Middle frontal gyrus (tissue), 1 donor: Measurements from ENCODE around the gene CDH23.

ENCODE experiments used
- DNase-seq: peaks from one replicate; pipeline ENCODE4 v3.0.0-alpha.2; 2015; ENCODE audit warnings: low spot score; ENCODE audit errors: extremely low spot score

The CDH23 gene

DNA sequence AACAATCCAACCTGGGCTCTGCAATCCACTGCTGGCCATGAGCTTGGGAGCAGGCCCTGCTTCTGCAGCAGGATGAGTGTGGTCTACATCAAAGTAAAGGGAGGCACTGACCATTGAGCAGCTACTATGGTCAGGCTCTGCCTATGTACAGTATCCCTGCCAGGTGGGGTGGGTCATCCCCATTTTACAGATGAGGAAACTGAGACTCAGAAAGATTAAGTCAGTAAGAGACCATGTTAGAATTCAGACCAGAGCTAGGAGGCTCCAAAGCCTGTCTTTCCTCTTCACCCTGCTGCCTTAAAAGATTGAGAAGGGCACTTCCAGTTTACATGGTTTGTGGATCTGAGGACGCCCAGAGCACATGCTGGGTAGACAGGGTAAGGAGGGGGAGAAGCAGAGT, 27.1 kb upstream of the CDH23 start:
- DNase-seq = no peak

DNA sequence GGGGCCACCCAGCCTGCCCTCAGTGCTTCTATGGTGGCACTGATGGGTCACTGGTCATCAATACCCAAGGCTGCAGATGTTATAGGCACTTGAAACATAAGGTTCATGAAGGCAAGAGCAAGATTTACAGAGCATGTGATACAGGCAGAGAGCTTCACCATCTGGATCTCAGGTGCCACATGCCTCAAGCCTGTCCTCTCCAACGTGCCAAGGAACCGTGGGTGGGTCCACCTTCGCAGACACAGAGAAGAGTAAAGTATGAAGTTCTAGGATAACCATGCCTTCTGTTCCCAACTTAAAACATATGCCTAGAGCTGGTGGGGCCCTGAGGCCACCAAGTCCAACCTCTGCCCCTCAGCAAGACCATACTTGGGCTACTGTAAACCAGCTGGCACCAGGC, 26.7 kb upstream of the CDH23 start:
- no peak for DNase-seq

DNA sequence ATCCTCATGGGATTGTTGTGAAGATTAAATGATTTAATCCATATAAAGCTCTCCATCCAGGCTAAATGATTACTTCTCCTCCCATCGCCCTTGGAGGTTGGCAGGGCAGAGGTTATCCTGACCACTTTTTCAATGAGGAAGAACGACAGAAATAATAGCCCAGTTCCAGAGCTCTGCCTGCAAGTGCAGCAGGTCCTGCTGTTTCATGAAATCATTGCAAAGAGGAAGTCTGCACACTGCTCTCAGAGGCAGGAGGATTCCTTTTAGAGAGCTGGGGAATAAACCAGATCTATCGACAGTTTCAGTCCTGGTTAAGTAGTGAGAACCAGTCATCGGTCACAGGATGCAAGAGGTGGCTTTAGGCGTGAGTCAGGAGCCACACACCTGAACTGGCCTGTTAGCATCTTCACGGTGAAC, 25.0 kb upstream of the CDH23 start:
- DNase-seq = no peak

DNA sequence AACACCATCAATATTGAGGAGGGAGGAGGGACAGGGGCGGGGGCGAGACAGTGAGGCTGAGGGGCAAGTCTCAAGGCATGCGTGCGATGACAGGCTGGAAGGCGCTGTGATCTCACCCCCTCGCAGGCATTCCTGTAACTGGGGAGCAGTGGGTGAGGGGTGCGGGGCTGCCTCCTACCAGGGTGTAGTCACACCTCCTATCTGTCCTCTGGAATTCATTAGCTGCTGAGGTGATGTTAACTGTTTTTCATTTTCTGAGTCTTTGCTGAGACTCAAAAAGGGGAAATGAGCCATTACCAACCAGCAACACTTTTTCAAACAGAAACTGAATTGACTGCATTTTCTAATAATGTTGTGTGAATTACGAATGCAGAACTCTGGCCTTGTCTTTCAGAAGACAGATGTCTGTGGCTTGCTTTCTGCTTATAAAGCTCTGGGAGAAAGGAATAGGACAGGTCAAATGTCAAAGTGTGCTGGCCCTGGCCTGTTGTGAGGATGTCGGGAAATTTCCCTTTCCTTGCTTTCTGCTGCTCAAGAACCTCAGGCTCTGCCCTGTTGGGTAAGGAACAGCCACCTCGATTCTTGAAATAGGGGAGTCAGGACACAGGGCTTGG, 23.7 kb upstream of the CDH23 start:
- no peak for DNase-seq

DNA sequence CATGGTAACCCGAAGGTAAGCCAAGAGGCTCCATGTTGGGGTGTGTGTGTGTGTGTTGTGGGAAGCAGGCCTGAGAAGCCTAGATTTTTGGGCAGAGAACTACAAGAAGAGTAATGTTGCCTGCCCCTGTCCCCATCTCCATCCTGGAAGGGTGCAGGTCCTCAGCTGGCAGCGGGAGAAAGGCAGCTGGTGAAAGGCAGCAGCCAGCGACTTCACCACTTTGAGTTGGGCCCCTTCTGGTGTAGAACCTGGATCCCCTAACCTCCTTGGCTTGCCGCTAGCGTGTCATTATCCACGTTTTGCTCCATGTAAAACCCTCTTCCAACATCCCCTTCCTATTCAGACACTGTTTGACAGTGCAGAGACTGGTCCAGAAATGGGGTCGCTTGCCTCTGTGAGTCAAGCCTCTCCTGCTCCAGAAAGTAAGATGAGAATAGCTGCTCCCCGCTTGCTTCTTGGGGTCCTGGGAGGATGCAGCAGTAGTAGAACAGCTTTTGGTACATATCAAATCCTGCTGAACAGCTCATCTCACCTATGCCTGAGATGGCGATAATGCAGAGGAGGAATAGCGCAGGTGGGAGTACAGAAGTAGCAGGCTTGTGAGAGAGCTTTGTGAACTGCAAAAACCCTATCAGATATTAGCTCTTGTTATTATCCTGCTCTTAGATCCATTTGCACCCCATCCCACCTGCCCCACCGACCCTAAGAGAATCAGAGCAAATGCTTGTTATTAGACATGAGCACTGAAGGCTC, 22.1 kb upstream of the CDH23 start:
- no peak for DNase-seq

DNA sequence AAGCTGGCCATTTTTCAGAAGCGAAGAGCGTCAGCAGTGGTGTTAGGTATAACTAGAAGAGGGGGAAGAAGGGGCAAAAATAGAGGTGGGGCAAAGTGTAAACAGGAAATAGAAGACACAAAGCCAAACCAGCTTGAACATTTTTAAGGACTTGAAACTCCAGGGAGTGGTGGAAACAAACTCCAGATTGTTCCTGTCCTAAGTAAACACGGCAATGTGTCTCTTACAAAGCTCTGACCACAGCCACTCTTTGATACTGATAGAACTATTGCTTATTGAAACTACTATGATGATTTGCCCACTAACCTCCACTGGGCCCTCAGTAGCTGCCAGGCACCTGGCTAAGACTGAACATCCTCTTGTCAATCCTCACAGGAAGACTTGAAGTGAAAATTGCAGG, 20.8 kb upstream of the CDH23 start:
- DNase-seq = no peak

DNA sequence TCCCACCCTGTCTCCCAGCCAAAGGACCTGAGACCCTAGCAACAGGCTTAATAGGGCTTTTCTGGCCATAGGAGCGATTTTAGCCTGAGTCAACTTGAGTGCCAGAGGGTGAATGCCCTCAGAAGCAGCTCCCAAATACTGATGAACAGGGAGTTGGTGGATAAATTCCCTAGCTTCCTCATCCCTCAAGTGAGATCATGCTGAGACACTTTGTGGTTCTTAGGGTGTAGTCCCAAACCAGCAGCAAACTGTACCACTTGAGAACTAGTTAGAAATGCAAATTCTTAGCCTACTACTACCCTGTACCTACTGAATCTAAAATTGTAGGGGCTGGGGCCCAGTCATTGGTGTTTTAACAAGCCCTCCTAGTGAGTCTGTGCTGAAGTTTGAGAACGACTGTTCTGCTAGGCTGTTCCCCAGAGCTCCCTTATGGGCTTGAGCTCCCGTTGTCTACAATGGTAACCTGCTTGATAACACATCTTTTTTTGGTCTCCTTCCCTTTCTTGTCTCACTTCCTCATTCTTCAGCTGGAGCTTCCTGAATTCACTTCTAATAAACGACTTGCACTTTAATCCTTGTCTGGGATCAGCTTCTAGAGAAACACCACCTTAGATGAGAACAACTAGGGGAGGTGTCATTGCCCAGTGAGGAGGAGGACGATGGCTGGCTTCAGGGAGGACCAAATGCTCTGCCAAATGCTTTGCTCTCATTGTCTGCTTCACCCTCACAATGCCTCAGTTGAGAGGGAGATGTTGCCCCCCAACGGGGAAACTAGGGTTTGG, 18.2 kb upstream of the CDH23 start:
- no peak for DNase-seq

DNA sequence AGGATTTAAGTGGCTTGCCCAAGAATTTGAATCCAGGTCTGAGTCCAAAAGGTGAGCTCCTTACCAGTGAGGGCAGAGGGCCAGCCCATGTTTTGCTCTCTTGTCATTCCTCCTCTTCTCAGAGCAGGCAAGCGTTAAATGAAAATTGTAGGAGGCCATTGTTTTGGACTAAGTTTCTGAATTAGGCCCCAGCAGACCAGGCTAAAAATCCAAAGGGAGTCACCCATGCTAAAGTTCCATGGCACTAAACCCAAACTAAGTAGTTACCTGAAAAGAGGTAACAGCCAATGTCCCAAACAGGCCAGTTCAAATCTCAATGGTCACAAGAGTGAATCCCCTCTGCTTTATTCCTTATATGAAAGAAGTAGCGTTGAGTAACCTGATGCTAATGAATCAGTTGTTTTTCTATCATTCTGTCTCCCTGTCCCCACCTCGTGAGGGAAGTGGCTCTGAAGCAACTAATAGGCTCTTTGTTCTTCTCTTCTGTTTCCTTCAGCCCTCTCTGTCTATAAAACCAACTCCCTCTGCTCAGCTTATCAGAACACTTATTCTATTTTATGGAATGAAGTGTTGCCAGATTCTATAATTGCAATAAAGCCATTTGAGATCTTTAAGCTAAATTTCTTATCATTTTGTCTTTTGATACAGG, 17.5 kb upstream of the CDH23 start:
- DNase-seq = no peak

DNA sequence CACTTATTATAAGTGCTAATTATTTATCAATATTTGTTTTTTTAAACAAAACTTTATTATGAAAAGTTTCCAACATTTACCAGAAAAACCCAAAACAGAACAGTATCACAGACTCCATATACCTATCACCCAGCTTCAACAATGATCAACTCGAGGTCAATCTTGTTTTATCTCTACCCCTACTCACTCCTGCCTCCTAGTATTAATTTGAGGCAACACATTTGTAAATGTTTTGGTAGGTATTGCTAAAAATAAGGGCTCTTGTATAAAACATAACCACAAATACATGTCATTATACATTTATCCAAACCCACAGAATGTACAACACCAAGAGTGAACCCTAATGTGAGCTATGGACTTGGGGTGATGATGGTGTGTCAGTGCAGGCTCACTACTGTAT, 15.9 kb upstream of the CDH23 start:
- no peak for DNase-seq

DNA sequence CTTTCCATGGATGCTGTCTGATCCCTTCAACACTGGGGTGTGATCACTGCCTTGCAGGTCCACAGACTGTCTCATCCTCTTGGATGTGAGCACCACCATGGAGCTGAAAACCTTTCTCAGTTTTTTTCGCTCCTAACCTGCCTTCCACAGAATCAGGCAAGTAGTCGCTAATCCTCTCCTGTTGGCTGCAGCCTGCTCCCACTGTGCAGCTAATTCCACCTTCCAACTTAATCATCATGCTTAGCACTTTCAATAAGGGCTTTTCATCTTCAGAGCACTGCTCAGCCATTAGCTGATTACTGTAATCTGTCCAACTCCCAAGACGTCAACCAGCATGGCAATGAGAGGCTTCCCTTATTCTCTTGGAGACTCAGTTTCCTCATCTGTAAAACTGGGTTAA, 15.1 kb upstream of the CDH23 start:
- no peak for DNase-seq

DNA sequence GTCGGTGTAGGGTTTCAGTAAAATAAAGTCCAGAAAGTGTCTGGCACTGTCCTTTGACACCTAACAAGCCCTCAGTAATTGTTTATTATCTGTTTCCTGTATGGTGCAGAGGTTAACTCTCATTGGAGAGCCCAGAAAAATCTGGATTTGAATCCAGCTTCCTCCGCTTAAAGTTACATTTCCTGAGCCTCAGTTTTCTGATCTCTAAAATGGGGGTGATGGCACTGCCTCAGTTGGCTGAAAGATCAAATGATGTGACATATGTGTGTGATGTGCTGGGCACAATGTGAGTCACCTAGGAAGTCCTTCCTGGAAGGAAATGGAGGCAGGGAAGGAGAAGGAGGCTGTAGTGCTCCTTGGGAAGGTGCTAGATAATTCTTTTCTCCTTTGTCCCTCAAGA, 14.7 kb upstream of the CDH23 start:
- no peak for DNase-seq

DNA sequence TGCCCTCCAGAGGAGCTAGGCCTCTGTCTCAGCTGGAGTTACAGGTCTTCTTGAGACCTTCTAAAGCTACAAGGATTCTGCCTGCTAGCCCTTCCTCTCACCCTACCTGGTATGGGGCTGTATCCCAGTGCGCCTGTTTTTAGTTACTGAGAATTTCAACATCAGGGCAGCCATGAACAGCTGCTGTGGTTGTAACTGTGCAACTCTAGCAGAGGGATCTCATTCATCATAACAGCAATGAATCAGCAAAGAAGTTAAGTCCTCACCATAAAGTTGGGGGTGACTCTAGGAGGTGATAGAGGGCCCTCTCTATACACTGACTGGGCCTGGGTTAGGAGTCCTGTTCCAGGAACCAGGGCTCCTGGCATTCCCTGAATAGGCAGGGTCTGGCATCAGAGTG, 14.0 kb upstream of the CDH23 start:
- DNase-seq = no peak

DNA sequence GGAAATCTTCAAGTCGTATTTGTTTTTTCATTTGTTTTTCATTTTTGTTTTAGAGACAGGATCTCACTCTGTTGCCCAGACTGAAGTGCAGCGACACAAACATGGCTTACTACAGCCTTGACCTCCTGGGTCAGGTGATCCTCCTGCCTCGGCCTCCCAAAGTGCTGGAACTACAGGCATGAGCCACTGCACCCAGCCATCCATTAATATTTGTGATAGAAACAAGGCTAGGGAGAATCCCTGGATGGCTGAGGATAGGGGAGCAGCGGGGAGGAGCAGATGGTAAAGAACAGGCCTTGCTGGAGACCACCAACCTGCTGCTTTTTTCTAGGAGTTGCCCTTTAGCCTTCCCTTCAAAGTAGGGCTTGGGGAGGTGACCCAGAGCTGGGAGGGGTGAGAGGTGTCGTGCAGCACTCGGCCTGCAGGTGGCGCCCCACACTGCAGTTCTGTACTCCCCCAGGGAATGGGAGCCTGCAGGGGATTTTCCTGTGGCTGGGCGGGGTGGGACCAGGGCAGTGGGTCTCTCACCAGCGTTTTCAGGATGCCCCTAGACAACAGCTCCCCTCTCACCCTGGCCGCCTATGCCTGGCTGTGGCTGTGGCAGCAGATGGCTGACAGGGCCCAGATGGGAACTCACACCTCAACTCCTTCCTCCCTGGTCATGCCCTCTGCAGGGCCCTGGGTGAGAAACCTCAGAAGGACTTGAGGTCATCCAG, 12.6 kb upstream of the CDH23 start:
- no peak for DNase-seq

DNA sequence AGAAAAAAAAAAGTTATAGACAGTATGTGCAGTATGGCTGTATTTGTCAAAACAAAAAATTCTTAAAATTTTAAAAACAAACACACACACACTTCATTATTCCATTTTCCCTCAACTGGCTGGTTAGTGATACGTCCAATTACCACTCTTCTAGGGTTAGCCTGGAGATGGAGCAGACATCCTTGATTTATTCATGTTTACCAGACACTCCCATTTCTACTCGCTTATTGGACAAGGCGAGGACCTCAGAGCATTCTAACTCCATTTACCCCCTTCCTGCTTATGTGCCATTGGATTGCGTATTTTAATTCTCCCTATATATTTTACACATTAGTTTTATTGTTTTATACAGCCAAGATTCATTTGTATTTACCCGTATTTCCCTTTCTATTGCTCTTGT, 8.5 kb upstream of the CDH23 start:
- no peak for DNase-seq

DNA sequence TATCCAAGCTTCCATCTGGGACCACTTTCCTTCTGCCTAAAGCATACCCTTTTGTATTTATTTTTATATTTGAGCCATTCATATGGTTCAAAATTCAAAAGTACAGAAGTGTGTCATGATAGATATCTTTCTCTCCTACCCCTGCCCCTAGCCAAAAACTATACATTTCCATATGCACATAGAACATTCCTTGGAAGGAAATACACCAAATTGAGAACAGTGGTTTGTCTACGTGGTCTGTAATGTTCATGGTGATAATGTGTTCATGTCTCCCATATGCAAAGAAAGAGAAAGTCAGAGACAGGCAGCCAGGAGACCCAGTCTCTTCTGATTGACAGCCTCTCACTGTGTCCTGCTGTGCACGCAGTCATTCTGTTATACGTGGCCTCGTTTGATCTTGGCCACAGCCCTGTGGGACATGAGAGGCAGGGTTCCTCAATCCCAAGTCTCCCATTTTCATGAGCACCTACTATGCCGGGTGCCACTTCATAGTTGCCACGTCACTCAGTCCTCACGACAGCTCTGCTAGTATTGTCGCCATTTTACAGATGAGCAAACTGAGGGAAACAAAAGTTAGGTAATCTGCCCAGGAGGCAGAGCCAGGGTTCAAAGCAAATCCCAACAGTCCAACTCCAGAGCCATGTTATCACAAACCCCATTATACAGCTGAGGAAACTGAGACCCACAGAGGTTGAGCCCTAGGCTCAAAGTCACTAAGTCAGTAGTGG, 8.0 kb upstream of the CDH23 start:
- DNase-seq = no peak

DNA sequence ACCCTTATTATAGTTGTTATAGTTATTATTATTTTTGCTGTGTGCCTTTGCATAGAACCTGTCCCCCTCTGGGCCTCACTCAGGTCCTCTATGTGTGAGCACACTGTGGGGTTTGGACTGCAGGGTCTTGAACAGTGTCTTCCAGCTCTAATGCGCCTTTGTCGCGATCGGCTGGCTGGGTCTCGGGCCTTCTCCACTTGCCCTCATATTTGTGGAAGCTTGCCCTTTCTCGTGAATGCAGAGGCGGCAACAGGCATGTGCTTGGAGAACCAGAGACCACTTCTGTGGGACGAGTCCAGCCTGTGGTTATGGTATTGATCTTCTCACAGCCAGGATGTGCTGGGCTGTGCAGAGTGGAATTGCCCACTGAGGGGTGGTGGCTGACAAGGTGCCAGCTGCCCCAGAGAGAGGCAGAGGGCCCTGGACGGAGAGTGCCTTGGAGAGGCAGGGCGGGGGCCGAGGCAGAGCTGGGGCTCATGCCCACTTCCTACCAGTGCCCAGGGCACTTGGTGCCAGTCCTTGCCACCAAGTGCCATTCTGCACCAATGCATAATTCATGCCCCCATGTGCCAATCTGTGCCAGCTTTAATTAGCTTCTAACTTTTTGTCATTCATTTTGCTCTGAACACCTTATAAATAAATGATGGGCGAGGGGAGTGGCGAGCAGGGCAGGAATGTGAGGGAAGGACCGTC, 6.8 kb upstream of the CDH23 start:
- DNase-seq = no peak

DNA sequence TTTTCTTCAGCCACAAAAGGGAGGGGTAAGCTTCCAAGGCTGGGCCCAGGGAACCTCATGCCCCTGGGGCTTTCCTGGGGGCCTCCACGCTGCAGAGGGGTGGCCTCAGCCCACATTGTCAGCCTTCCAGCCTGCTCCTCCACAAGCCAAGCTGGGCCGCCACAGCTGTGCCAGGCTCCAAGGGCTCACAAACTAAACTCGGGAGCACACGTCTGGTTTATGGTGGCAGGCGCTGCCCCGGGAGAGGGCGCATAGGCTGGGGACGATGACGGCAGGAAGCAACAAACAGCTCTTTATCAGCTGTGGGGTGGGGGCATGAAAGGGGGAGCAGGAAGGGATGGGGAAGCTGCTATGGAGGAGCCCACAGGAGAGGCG, 6.3 kb upstream of the CDH23 start:
- DNase-seq = no peak

DNA sequence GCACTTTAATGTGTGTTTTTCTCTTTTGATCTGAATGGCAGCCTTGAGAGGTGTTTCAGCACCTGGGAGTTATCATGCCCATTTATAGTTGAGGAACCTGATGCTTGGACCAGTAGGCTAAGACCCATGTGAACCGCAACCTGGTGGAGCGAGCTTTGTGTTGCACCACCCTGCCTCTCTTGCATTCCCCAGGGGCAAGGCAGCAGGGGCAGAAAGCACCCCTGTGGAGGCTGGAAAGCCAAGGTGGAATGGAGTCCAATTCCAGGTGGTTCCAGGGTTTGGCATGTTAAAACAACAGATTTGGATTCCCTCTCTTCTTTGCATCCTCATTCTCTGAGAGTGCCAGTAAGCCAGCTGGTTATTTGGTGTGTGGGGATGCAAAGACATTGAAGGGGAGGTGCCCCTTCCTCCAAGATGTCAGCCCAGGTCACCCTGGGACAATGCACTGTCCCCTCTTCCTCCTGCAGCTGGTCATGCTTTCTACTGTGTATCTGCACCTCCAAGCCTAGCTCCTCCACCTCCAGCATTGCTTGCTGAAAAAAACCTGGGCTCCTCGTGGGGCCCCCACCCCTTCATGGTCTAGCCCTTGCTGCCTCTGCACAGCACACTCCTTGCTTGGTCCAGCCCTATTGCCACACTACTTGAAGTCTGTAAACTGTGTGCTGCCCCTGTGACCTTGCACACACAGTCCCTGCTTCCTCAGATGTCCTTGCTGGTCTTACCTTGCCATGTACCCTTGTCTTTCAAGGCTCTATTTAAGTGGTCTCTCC, 5.6 kb upstream of the CDH23 start:
- DNase-seq = no peak

DNA sequence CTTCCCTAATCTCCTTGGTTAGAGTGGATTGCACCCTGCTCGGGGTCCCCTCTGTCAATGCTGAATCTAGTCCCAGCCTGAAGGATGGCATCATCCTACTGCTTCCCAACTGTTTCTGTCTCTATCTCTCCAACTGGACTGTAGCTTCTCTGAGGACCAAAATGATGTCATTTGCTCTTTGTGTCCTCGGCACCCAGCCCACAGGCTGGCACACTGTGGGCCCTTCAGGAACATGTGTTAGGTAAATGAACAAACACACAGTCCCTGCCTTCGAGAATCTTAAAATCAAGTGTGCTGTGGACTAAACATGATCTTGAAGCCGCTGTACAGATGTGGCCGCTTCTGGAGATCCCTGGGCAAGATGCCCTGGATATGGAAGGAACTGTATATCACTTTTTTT, 5.0 kb upstream of the CDH23 start:
- DNase-seq = no peak

DNA sequence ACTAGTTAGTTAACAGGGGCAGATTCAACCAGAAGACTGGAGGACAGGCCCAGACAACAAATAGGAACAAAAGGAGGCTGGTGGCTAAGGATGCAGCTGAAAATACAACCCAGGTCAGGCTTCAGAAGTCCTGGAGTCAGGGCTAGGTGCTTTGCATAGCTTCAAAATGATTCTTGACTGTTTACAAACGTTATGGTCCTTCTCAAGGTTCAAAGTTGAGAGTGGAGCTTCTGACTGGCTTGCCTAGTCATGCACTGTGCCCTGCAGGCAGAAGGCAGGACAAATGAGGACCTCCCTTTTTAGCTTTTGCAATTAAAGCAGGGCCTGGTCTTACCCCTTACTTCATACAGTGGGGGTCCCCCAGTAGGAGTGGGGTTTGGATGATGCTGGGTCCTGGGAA, 4.4 kb upstream of the CDH23 start:
- DNase-seq = no peak
